Stimulated activated CD4-positive, alpha-beta T cell treated with anti-CD3 and anti-CD28 coated beads, TNF-alpha, amount 100 ng/mL, for 48 hours (primary cell): ENCODE measurements around the gene AGPS.
"Not testable (repeated sequence)": the region's sequence is repeated elsewhere in the genome, so short reads cannot be mapped to it uniquely, and the experiment has no call there.

Source experiments
- DNase-seq, 3 donors: peaks; one replicate each; pipeline ENCODE4 v3.0.0-alpha.2; 2020; ENCODE audit warnings: low read depth in 3 of 3

Gene AGPS

GRCh38 chr2:177385151-177385550, 7.4 kb upstream of the AGPS start:
- DNase-seq, result no peak

DNA sequence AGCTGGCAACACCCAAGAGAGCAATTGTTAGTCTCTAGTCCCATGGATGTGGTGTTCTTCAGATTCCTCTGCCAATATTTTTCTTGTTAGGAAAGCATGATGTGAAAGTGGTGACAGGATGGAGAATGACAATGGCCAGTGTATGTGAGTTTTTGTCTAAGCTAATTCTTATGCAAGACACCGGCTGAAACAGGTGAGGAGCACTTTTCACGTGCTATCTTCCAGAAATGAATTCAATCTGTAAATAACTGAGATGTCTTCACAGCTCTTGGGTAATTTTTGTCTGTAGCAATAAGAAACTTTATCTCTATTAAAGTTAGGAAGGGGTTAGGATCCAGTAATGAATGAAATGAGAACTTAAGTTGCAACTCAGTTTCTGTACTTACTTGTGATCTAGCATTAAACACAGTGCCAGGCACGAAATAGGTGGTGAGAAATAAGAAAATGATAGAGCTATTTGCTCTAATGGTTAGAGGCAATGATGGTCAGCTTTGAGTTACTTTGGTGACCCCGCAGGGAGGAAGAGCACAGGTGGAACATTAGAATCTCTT, 676 bp upstream of the AGPS start:
- no peak for DNase-seq

- no peak for DNase-seq
Observed at GRCh38 chr2:177393203-177393755, 706 bp downstream of the AGPS start.

DNA sequence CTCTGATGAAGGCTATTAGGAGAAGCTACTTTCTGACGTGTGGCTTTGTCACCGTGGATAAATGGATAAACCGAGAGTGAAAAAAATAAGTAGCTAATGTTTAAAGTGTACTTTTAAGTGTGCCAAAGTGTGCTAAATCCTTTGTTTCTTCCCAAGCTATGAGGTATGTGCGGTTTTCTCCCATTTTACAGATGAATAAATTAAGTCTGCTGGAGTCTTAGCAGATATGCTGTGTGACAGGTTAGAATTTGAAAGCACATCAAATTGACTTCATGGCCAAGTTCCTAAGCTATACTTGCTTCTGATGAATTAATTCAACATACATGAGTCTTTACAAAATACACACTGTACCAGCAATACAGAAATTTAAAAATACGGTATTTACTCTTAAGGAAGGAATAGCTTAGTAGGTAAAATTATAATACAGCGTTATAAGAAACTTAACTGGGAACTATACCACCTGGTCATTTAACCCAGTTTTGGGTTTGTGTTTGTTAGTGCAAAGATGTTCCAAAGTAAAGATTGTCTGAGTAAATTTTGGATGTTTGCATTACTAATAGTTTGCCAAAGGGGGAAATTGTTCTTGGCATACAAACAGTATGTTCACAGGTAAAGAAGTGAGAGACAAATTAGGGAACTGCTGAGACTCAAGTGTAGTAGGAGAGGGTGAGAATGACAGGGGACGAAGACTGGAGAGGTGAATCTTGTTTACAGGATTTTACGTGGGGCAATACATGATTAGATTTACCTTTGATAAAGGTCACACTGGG, 1.4 kb downstream of the AGPS start:
- DNase-seq, result no peak

GRCh38 chr2:177394594-177394973, 2.0 kb downstream of the AGPS start:
- DNase-seq, result no peak

DNA sequence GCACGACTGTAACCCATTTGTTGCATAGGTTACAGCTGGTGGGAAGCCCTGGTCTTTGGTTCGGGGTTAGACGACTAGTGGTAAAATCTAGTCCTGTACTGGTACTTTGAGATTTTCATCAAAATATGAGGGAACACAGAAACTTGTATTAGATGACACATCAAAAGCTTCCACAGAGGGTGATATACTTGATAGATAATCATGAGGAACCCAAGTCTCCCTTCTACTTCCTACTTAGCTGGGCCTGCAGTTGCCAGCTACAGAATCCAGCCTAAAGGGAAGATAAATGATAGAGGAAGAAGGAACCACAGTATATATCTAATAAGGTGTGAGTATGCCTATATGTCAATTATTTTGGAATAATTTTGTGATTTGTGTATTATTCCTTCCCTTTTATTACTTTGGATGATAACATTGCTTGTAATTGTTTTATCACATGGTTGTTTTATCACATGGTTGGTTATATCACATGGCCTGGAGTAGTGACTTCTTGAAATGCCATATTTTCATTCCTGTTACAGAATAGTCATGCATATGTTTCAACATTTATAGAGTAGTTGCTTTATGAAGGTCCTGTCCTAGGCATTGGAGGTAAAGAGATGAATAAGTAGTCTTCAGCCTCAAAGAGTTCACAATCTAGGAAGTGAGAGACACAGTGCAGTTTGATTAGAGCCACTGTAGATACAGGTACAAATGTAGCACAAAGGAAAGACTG, 2.9 kb downstream of the AGPS start:
- no peak for DNase-seq

DNA sequence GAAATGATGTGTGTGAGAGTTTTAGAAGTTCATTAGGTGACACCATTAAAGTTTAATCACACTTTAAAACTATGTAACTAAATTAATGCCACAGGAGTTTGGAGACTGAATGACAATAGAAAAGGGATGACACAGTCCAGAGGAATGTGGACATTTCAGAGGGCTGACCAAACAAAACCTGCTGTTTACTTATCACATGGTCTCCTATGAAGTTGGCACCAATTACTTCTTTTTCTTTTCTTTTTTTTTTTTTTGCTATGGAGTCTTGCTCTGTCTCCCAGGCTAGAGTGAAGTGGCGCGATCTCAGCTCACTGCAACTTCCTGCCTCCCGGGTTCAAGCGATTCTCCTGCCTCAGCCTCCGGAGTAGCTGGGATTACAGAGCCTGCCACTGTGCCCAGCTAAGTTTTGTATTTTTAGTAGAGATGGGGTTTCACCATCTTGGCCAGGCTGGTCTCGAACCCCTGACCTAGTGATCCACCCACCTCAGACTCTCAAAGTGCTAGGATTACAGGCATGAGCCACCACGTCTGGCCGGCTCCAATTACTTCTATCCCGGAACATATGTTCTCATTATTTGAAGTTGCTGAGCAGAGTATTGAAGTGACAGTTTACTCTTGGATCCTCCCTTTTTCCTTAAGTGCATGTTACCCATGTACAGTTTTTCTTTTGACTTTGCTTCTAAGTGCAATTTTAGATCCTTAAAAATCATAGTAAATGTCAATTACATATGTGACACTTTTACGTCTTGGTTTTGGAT, 4.3 kb downstream of the AGPS start:
- no peak for DNase-seq

- DNase-seq, result no peak
Observed at GRCh38 chr2:177397481-177398289, 5.1 kb downstream of the AGPS start.

GRCh38 chr2:177398290-177398683, 5.7 kb downstream of the AGPS start:
- no peak for DNase-seq

GRCh38 chr2:177398791-177399190, 6.2 kb downstream of the AGPS start:
- no peak for DNase-seq

- no peak for DNase-seq
Observed at GRCh38 chr2:177399376-177399775, 6.8 kb downstream of the AGPS start.

DNA sequence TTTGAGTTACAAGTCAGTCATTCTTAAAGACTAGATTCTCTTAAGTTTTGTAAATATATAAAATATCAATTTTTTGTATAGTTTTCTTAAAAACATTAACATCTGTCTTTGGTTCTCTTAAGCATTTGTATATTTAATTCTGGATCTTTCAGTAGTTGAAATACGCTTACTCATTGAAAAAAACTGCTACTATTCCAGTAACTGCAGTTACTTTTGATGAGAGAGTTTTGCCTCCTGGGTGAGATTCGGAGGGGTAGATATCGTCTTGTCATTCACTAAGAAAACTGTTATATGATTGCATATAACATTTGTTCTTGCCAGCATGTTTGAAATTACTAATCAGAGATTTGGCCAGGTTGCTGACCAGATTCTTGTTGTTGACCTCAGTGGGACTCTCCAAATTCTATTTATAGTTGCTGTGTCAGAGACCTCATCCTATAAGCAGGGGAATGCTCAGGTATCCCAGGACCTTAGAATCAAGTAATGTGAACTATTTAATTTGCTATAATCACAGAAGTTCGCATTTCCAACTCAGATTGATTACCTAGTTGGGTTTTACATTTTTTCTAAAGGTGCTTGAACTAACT, 7.9 kb downstream of the AGPS start:
- DNase-seq, result no peak

DNA sequence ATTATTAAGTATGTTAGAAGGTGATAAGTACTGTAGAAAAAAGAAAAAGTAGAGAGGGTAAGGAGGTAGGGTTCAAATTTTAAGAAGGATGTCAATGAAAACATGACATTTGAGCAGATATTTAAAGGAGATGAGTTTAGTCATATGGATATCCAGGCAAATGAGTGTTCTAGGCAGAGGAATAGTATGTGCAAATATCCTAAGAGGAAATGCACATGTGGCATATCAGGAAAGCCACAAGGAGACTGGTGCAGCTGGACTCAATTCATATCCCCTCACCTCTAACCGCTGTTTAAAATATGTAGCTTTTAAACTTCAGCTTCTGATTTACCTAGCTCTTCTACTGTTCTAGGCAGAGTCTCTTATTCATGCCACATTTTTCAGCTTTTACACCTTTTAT, 9.5 kb downstream of the AGPS start:
- no peak for DNase-seq

GRCh38 chr2:177403838-177404237, 11.3 kb downstream of the AGPS start:
- no peak for DNase-seq

DNA sequence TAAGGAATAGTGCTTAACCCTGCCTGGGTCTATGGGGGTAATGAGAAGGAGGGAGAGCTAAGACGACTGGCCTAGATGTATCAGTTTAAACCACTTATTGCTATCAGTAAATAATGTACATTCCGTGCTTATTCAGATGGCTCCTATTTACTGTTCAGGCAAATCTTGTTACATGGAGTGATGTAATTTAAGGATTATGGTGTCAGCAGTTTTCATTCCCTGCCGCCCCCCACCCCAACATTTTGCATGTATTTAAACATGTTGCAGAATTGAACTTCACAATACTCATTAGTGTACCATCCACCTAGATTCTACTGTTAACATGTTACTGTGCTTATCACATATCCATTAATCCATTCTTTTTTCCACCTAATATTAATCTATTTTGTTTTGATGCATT, 11.7 kb downstream of the AGPS start:
- DNase-seq, result no peak

GRCh38 chr2:177405029-177405692, 12.6 kb downstream of the AGPS start:
- DNase-seq, result no peak

GRCh38 chr2:177406182-177406581, 13.6 kb downstream of the AGPS start:
- DNase-seq, result no peak

- no peak for DNase-seq
Observed at GRCh38 chr2:177407031-177407430, 14.5 kb downstream of the AGPS start.

GRCh38 chr2:177410629-177411028, 18.1 kb downstream of the AGPS start:
- not testable (repeated sequence) for DNase-seq

DNA sequence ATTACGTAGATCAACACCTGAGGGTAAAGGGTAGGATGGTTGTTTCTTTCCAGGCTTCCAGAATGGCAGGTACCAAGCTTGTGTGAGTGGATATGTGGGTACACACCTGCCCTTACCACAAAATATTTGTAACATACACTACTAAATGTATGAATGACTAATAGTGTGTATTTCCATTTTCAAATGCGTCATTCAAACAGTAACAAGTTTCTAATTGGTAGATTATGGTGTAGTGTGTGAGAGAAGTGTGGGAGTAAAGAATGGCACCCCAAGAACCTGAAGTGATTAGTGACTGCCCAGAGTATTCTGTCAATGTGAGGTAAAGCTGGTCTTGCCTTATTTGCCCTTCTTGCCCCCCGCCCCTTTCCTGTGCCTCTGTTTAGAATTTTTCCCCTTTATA, 21.1 kb downstream of the AGPS start:
- no peak for DNase-seq
